Gastrocnemius medialis (tissue), 4 donors: ENCODE measurements around the gene SPAG6. TPM values are rescaled to one million over a fixed set of nuclear protein-coding genes. Genes with fewer than 3 reads are reported as not detected.
"Not testable (repeated sequence)": the region's sequence is repeated elsewhere in the genome, so short reads cannot be mapped to it uniquely, and the experiment has no call there.

Experiments used
- ATAC-seq, 2 donors: fragments of 150-250 bp; one replicate each; pipeline ENCODE4 v1.9.1; 2016
- DNase-seq, 2 donors: peaks; one replicate each; pipeline ENCODE4 v3.0.0-alpha.2; 2019
- H3K27ac ChIP-seq, 4 donors: fragments of 200-600 bp; sonication (generic); 1 replicate in 1 of 4; 2 replicates in 3 of 4; pipeline ENCODE4 v1.5.1; 2016 to 2018; ENCODE audit warnings: mild to moderate bottlenecking in 2 of 4, moderate library complexity in 1 of 4
- H3K27me3 ChIP-seq, 3 donors: fragments of 200-600 bp; sonication (generic) in 2 of 3; 1 replicate in 1 of 3; 2 replicates in 2 of 3; pipeline versions ENCODE4 v1.5.1 to v1.6.0; 2016 to 2019; ENCODE audit warnings: mild to moderate bottlenecking in 1 of 3, moderate library complexity in 1 of 3
- H3K36me3 ChIP-seq, 2 donors: fragments of 200-600 bp; sonication (generic) in 1 of 2; one replicate each; pipeline ENCODE4 v1.5.1; 2017 to 2018
- H3K4me1 ChIP-seq, 2 donors: fragments of 200-600 bp; sonication (generic) in 1 of 2; one replicate each; pipeline ENCODE4 v1.5.1; 2016 to 2017; ENCODE audit warnings: mild to moderate bottlenecking in 2 of 2
- H3K4me3 ChIP-seq, 4 donors: fragments of 200-600 bp; sonication (generic) in 3 of 4; 1 replicate in 1 of 4; 2 replicates in 3 of 4; pipeline ENCODE4 v1.5.1; 2016 to 2019; ENCODE audit warnings: mild to moderate bottlenecking in 2 of 4
- H3K9me3 ChIP-seq, 3 donors: fragments of 200-600 bp; sonication (generic) in 2 of 3; 1 replicate in 1 of 3; 2 replicates in 2 of 3; pipeline ENCODE4 v1.5.1; 2016 to 2019
- POLR2A ChIP-seq, 2 donors: fragments of 450-650 bp; IDR thresholded peaks; one replicate each; pipeline ENCODE4 v1.6.1; 2017; ENCODE audit warnings: antibody characterized with exemption in 2 of 2, mild to moderate bottlenecking in 2 of 2, moderate library complexity in 2 of 2
- in situ Hi-C, 4 donors: fragments of 200-750 bp; cut with MboI; loops; one replicate each; pipeline versions ENCODE4 v1.15.0 to v1.8.0; 2017; ENCODE audit warnings: low sequenced_read_pairs in 4 of 4
- intact Hi-C: fragments of 100-400 bp; cut with DNase I; formaldehyde crosslinking; loops from one replicate; pipeline ENCODE4 v1.15.1; 2023; ENCODE audit warnings: low total_unique reads
- total RNA-seq, 4 donors: library from RNA; depleted of rRNA; stranded (reverse); fragments of >200 nt; gene quantifications; one replicate each; pipeline versions ENCODE4 v1.1.0 to v1.2.3, GENCODE V29; 2016
- TF ChIP-seq, protein P1 (sequence below), 5 experiments: fragments of 450-650 bp in 3 of 5; fragments of 200-600 bp in 2 of 5; sonication (generic) in 2 of 5; IDR thresholded peaks in 4 of 5; conservative IDR thresholded peaks in 1 of 5; 1 replicate in 4 of 5; 2 replicates in 1 of 5; pipeline ENCODE4 v1.5.1; 2016 to 2019; ENCODE audit warnings: antibody characterized with exemption in 5 of 5, mild to moderate bottlenecking in 3 of 5, moderate library complexity in 3 of 5

The SPAG6 gene
- total RNA-seq, 4 donors from 2014 or later: 0.12 TPM; not detected in 3

- Histone ChIP-seq H3K27me3 (peaks cover 50 to 59% (median 57%) of the 10 kb centered on the region in 3 donors), H3K27ac (no peak overlapping the region), H3K36me3 (no peaks in the 10 kb centered on the region), H3K4me1 (peaks cover 0 to 6% of the 10 kb centered on the region in 2 donors), H3K9me3 (no peaks in the 10 kb centered on the region), H3K4me3 (no peak overlapping the region)
- TF ChIP-seq, protein P1, sequence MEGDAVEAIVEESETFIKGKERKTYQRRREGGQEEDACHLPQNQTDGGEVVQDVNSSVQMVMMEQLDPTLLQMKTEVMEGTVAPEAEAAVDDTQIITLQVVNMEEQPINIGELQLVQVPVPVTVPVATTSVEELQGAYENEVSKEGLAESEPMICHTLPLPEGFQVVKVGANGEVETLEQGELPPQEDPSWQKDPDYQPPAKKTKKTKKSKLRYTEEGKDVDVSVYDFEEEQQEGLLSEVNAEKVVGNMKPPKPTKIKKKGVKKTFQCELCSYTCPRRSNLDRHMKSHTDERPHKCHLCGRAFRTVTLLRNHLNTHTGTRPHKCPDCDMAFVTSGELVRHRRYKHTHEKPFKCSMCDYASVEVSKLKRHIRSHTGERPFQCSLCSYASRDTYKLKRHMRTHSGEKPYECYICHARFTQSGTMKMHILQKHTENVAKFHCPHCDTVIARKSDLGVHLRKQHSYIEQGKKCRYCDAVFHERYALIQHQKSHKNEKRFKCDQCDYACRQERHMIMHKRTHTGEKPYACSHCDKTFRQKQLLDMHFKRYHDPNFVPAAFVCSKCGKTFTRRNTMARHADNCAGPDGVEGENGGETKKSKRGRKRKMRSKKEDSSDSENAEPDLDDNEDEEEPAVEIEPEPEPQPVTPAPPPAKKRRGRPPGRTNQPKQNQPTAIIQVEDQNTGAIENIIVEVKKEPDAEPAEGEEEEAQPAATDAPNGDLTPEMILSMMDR (IDR thresholded peaks at IDR 0.05 in 4 of 5, conservative IDR thresholded peaks at IDR 0.05 in 1 of 5): no peak
- TF ChIP-seq POLR2A (IDR thresholded peaks at IDR 0.05): no peak
- DNase-seq: no peak
- intact Hi-C loops: no loop called here
- ATAC-seq: no peak
- in situ Hi-C loops: no loop called here
Observed at GRCh38 chr10:22346096-22346661, 883 bp downstream of the SPAG6 start.

DNA sequence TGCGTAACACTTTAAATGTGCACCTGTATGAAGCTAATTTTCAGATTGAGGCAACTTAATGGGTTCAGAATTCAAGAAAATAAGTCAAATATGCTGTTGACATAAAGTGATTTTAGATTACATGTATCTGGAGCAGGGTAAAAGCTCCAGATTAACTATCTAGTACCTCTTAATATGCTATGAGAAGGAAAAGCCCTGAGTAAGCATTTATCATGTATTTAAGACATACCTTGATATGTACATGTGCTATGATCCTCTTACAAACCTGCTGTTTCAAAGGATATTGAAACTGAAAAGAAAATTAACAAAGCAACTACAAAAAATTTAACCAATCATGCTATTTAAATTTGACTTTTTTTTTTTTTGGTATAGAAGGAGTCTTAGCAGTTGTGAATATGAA lies 4.5 kb downstream of the SPAG6 start:
- TF ChIP-seq, protein P1 (IDR thresholded peaks at IDR 0.05 in 4 of 5, conservative IDR thresholded peaks at IDR 0.05 in 1 of 5): no peak
- no peak for TF ChIP-seq POLR2A (IDR thresholded peaks at IDR 0.05)
- intact Hi-C loops: no loop called here
- Histone ChIP-seq H3K4me1 (no peaks in the 10 kb centered on the region), H3K36me3 (no peaks in the 10 kb centered on the region), H3K27me3 (peaks cover 14 to 23% (median 22%) of the 10 kb centered on the region in 3 donors), H3K9me3 (no peaks in the 10 kb centered on the region), H3K27ac (no peak overlapping the region), H3K4me3 (no peak overlapping the region)
- in situ Hi-C loops: no loop called here
- DNase-seq: no peak
- no peak for ATAC-seq

GRCh38 chr10:22351131-22351703 lies 5.9 kb downstream of the SPAG6 start:
- no peaks in the 10 kb centered on the region for H3K4me1 ChIP-seq
- H3K27me3 ChIP-seq: peaks cover 0 to 8% (median 7%) of the 10 kb centered on the region in 3 donors
- H3K27ac ChIP-seq: no peak overlapping the region
- DNase-seq (no peak), ATAC-seq (no peak)
- TF ChIP-seq, protein P1 (IDR thresholded peaks at IDR 0.05 in 4 of 5, conservative IDR thresholded peaks at IDR 0.05 in 1 of 5): no peak
- TF ChIP-seq POLR2A (IDR thresholded peaks at IDR 0.05): no peak
- intact Hi-C loops: no loop called here
- H3K36me3 ChIP-seq: no peaks in the 10 kb centered on the region
- no peaks in the 10 kb centered on the region for H3K9me3 ChIP-seq
- in situ Hi-C loops: no loop called here
- H3K4me3 ChIP-seq: no peak overlapping the region

GRCh38 chr10:22356324-22356873 lies 11.1 kb downstream of the SPAG6 start:
- no peaks in the 10 kb centered on the region for H3K9me3 ChIP-seq
- no peaks in the 10 kb centered on the region for H3K4me1 ChIP-seq
- intact Hi-C loops (no loop called here), in situ Hi-C loops (no loop called here)
- ATAC-seq: no peak
- H3K27me3 ChIP-seq: no peaks in the 10 kb centered on the region
- DNase-seq: no peak
- H3K27ac ChIP-seq: no peak overlapping the region
- no peak overlapping the region for H3K4me3 ChIP-seq
- no peak for TF ChIP-seq POLR2A (IDR thresholded peaks at IDR 0.05)
- TF ChIP-seq, protein P1 (IDR thresholded peaks at IDR 0.05 in 4 of 5, conservative IDR thresholded peaks at IDR 0.05 in 1 of 5): no peak
- H3K36me3 ChIP-seq: no peaks in the 10 kb centered on the region

DNA sequence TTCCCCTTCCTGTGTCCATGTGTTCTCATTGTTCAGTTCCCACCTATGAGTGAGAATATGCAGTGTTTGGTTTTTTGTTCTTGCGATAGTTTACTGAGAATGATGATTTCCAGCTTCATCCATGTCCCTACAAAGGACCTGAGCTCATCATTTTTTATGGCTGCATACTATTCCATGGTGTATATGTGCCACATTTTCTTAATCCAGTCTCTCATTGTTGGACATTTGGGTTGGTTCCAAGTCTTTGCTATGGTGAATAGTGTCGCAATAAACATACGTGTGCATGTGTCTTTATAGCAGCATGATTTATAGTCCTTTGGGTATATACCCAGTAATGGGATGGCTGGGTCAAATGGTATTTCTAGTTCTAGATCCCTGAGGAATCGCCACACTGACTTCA lies 12.5 kb downstream of the SPAG6 start:
- in situ Hi-C loops, H3K4me3 ChIP-seq, ATAC-seq, H3K27ac ChIP-seq, intact Hi-C loops, H3K9me3 ChIP-seq, H3K36me3 ChIP-seq, H3K4me1 ChIP-seq, H3K27me3 ChIP-seq, DNase-seq: not testable (repeated sequence)
